Measurements from ENCODE around the gene EFCAB6. TPM values are rescaled to one million over a fixed set of nuclear protein-coding genes. Genes with fewer than 3 reads are reported as not detected.

The EFCAB6 gene
- total and polyA plus RNA-seq, 2 donors (not counting 3 experiments of a cell fraction or from before 2014, with no cell fraction given) = 0.07 to 0.31 TPM

DNA sequence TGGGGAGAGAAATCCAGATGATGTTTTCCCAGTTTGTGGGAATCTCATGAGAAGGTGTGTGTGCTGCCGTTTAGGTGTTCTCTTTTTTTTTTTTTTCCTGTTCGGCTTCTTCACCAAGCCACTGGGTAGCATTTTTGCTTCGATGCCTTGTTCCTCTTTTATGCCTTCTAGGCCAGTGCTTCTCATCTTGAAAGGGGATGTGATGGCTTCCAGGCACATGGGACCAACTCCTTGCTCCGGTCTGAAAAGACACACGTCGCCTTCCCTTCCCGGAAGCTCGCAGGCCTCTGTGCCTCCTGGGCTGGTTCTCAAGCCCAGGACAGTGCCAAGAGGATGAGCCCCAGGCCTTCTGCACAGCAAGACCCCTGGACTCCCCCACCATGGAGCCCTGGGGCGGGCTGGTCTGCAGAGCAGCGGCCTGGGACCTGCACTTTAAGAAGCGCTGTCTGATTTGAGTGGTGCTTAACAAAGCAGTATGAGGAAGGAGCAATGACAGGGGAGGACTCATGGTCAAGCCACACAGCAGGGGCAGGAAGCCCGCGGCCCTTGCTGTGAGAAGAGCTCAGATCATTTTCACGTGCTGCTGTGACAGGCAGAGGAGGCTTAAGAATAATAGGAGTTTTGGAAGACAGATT, 241.5 kb downstream of the EFCAB6 start:
- no peak for FAIRE-seq
- CTCF ChIA-PET = no interaction called here
- intact Hi-C loops (cut with micrococcal nuclease) (no loop called here), dilution Hi-C loops (cut with MboI; ENCODE audit: extremely low pct_ligation_motif_present, low sequenced_read_pairs) (no loop called here)
- Histone ChIP-seq H3K9me3 (replicated peaks; ENCODE audit: control insufficient read depth, insufficient read depth, low read length) (no peaks in the 10 kb centered on the region), H3K4me1 (ENCODE audit: control insufficient read depth, extremely low read depth, insufficient read depth, low read length) (no peaks in the 10 kb centered on the region), H3K9ac (replicated peaks; ENCODE audit: extremely low read depth, insufficient read depth, low read length) (no peak overlapping the region), H3K36me3 (ENCODE audit: control insufficient read depth in 2 of 2, extremely low read depth in 1 of 2, insufficient read depth in 2 of 2, low read length in 2 of 2) (no peaks in the 10 kb centered on the region), H3K9me1 (replicated peaks; ENCODE audit: control insufficient read depth, extremely low read depth, insufficient read depth, low read length) (no peaks in the 10 kb centered on the region), H4K20me1 (replicated peaks; ENCODE audit: control insufficient read depth, extremely low read depth, insufficient read depth, low read length) (no peaks in the 10 kb centered on the region), H2AFZ (ENCODE audit: low read depth, low read length) (no peak overlapping the region), H3K4me2 (ENCODE audit: insufficient read depth, low read length) (no peak overlapping the region), H3K79me2 (ENCODE audit: control insufficient read depth, insufficient read depth, low read length) (no peaks in the 10 kb centered on the region), H3K27me3 (ENCODE audit: control insufficient read depth in 2 of 2, insufficient read depth in 2 of 2, low read length in 2 of 2) (no peaks in the 10 kb centered on the region), H3K4me3 (replicated peaks in 1 of 3; ENCODE audit: insufficient read depth in 1 of 3, low read depth in 1 of 3, low read length in 3 of 3) (no peak overlapping the region), H3K27ac (ENCODE audit: insufficient read depth, low read depth, low read length) (no peak overlapping the region)
- TF ChIP-seq POLR2AphosphoS5 (IDR thresholded peaks at IDR 0.05; ENCODE audit: insufficient read depth, low read depth, low read length) (no peak), JUN (IDR thresholded peaks at IDR 0.05; ENCODE audit: borderline replicate concordance, insufficient read depth, insufficient read length, low read depth) (no peak), MAX (IDR thresholded peaks at IDR 0.05; ENCODE audit: insufficient read depth, insufficient read length) (no peak), FOS (IDR thresholded peaks at IDR 0.05; ENCODE audit: borderline replicate concordance, insufficient read depth, low read length) (no peak), EZH2 (IDR thresholded peaks at IDR 0.05; ENCODE audit: borderline replicate concordance, low read depth, low read length, severe bottlenecking) (no peak)
- BruUV-seq (replicated peaks) = no TSS peak
- no peak for DNase-seq (ENCODE audit: low read depth, low spot score)
- POLR2A ChIA-PET = no interaction called here

DNA sequence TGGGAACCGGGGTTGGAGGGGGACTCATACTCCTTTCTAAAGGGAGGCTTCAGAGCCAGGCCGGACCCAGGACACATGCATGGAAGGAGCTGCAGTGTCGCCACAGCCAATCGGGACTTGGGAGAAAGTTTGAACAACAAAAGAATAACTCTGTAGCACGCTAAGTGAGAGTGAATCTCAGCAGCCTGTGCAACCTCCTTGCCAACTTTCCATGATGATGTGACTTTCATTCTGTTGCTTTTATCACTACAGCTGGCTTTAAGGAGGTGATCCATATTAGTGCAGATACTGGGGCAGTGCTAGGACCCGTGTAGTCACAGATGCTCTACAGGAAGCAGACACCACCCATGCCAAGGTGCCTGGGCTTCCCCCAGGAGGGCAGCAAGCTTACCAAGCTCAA, 243.0 kb downstream of the EFCAB6 start:
- ChIA-PET POLR2A (no interaction called here), CTCF (no interaction called here)
- FAIRE-seq (no peak), DNase-seq (ENCODE audit: low read depth, low spot score) (no peak)
- Histone ChIP-seq H3K27ac (ENCODE audit: insufficient read depth, low read depth, low read length) (no peak overlapping the region), H3K9me3 (replicated peaks; ENCODE audit: control insufficient read depth, insufficient read depth, low read length) (no peaks in the 10 kb centered on the region), H3K9ac (replicated peaks; ENCODE audit: extremely low read depth, insufficient read depth, low read length) (no peak overlapping the region), H3K4me2 (ENCODE audit: insufficient read depth, low read length) (no peak overlapping the region), H3K4me3 (replicated peaks in 1 of 3; ENCODE audit: insufficient read depth in 1 of 3, low read depth in 1 of 3, low read length in 3 of 3) (no peak overlapping the region), H2AFZ (ENCODE audit: low read depth, low read length) (no peak overlapping the region), H3K27me3 (ENCODE audit: control insufficient read depth in 2 of 2, insufficient read depth in 2 of 2, low read length in 2 of 2) (no peaks in the 10 kb centered on the region), H3K36me3 (ENCODE audit: control insufficient read depth in 2 of 2, extremely low read depth in 1 of 2, insufficient read depth in 2 of 2, low read length in 2 of 2) (no peaks in the 10 kb centered on the region), H3K79me2 (ENCODE audit: control insufficient read depth, insufficient read depth, low read length) (no peaks in the 10 kb centered on the region), H3K4me1 (ENCODE audit: control insufficient read depth, extremely low read depth, insufficient read depth, low read length) (no peaks in the 10 kb centered on the region), H4K20me1 (replicated peaks; ENCODE audit: control insufficient read depth, extremely low read depth, insufficient read depth, low read length) (no peaks in the 10 kb centered on the region), H3K9me1 (replicated peaks; ENCODE audit: control insufficient read depth, extremely low read depth, insufficient read depth, low read length) (no peaks in the 10 kb centered on the region)
- TF ChIP-seq POLR2AphosphoS5 (IDR thresholded peaks at IDR 0.05; ENCODE audit: insufficient read depth, low read depth, low read length) = no peak
- no peak for TF ChIP-seq MYC (IDR thresholded peaks at IDR 0.05; ENCODE audit: low read depth, low read length)
- TF ChIP-seq POLR2A (IDR thresholded peaks at IDR 0.05; ENCODE audit: low read depth, low read length) = no peak
- no peak for TF ChIP-seq CTCF (IDR thresholded peaks at IDR 0.05; ENCODE audit: extremely low read depth in 1 of 2, insufficient read depth in 1 of 2, low read depth in 1 of 2, low read length in 2 of 2)
- no peak for TF ChIP-seq JUN (IDR thresholded peaks at IDR 0.05; ENCODE audit: borderline replicate concordance, insufficient read depth, insufficient read length, low read depth)
- TF ChIP-seq MAX (IDR thresholded peaks at IDR 0.05; ENCODE audit: insufficient read depth, insufficient read length) = no peak
- TF ChIP-seq GATA2 (IDR thresholded peaks at IDR 0.05; ENCODE audit: insufficient read depth, insufficient read length, low read depth, low read length) = no peak
- TF ChIP-seq EZH2 (IDR thresholded peaks at IDR 0.05; ENCODE audit: borderline replicate concordance, low read depth, low read length, severe bottlenecking) = no peak
- no peak for TF ChIP-seq FOS (IDR thresholded peaks at IDR 0.05; ENCODE audit: borderline replicate concordance, insufficient read depth, low read length)
- intact Hi-C loops (cut with micrococcal nuclease) = no loop called here
- dilution Hi-C loops (cut with MboI; ENCODE audit: extremely low pct_ligation_motif_present, low sequenced_read_pairs) = no loop called here
- no TSS peak for BruUV-seq (replicated peaks)

Measured in endothelial cell of umbilical vein (primary cell).